MM.1S (cell line): ENCODE results near the gene MPZL1.
"Not testable (repeated sequence)": the region's sequence is repeated elsewhere in the genome, so short reads cannot be mapped to it uniquely, and the experiment has no call there.

ENCODE experiments used
- DNase-seq: peaks from one replicate; pipeline ENCODE4 v3.0.0-alpha.2; 2015
- H2AFZ ChIP-seq: fragments of 300-600 bp; sonication (generic); 2 replicates; pipeline ENCODE4 v1.6.0; 2016; ENCODE audit warnings: antibody characterized with exemption, low read length
- H3F3A ChIP-seq: fragments of 300-600 bp; sonication (generic); 2 replicates; pipeline ENCODE4 v1.6.1; 2016; ENCODE audit warnings: mild to moderate bottlenecking, antibody characterized with exemption, low read length, moderate library complexity, mixed read lengths; ENCODE audit not compliant: insufficient read depth
- H3K27ac ChIP-seq: fragments of 300-600 bp; sonication (generic); 2 replicates; pipeline ENCODE4 v1.5.1; 2016; ENCODE audit warnings: mild to moderate bottlenecking, low read length
- H3K27me3 ChIP-seq: fragments of 300-600 bp; sonication (generic); replicated peaks from 2 replicates; pipeline ENCODE4 v1.6.0; 2016; ENCODE audit warnings: low read length; ENCODE audit not compliant: insufficient read depth
- H3K36me3 ChIP-seq: fragments of 300-600 bp; sonication (generic); replicated peaks from 2 replicates; pipeline ENCODE4 v1.6.1; 2016; ENCODE audit warnings: mild to moderate bottlenecking, low read length, mixed read lengths; ENCODE audit not compliant: insufficient read depth
- H3K4me1 ChIP-seq: fragments of 300-600 bp; sonication (generic); 2 replicates; pipeline ENCODE4 v1.6.1; 2016; ENCODE audit warnings: low read length, mixed read lengths
- H3K4me2 ChIP-seq: fragments of 300-600 bp; sonication (generic); 2 replicates; pipeline ENCODE4 v1.6.0; 2016; ENCODE audit warnings: low read depth, low read length
- H3K4me3 ChIP-seq: fragments of 300-600 bp; sonication (generic); 2 replicates; pipeline ENCODE4 v1.5.1; 2016; ENCODE audit warnings: low read length, mixed read lengths
- H3K79me2 ChIP-seq: fragments of 300-600 bp; sonication (generic); 2 replicates; pipeline ENCODE4 v1.6.1; 2016; ENCODE audit warnings: mixed run types, low read length, mixed read lengths
- H3K9ac ChIP-seq: fragments of 300-600 bp; sonication (generic); 2 replicates; pipeline ENCODE4 v1.6.1; 2016; ENCODE audit warnings: low read length, mixed read lengths
- H3K9me2 ChIP-seq: fragments of 300-600 bp; sonication (generic); replicated peaks from 2 replicates; pipeline ENCODE4 v1.6.1; 2016; ENCODE audit warnings: mild to moderate bottlenecking, low read length, mixed read lengths; ENCODE audit not compliant: insufficient read depth
- H3K9me3 ChIP-seq: fragments of 300-600 bp; sonication (generic); replicated peaks from 2 replicates; pipeline ENCODE4 v1.6.1; 2016; ENCODE audit warnings: mild to moderate bottlenecking, low read length, mixed read lengths; ENCODE audit not compliant: insufficient read depth
- H4K20me1 ChIP-seq: fragments of 300-600 bp; sonication (generic); 2 replicates; pipeline ENCODE4 v1.6.1; 2016; ENCODE audit warnings: mild to moderate bottlenecking, low read length, moderate library complexity, mixed read lengths; ENCODE audit not compliant: insufficient read depth
- EZH2 ChIP-seq: fragments of 300-600 bp; sonication (generic); optimal IDR thresholded peaks from 2 replicates; pipeline ENCODE3; 2017; ENCODE audit warnings: low read depth, mild to moderate bottlenecking, antibody characterized with exemption, low read length, mixed read lengths
- EZH2phosphoT487 ChIP-seq: fragments of 300-600 bp; sonication (generic); IDR thresholded peaks from 2 replicates; pipeline ENCODE4 v1.6.1; 2018; ENCODE audit warnings: antibody characterized with exemption, low read length
- TF ChIP-seq, protein P1 (sequence below): fragments of 300-600 bp; sonication (generic); IDR thresholded peaks from 2 replicates; pipeline ENCODE4 v1.5.1; 2016; ENCODE audit warnings: antibody characterized with exemption, low read length, mixed read lengths

Gene MPZL1

GRCh38 chr1:167739752-167740151 is 18.0 kb downstream of the MPZL1 start:
- Histone ChIP-seq H3K79me2 (peaks cover 4% of the 10 kb centered on the region; the same call in 1 of the 2 replicates), H4K20me1 (no peaks in the 10 kb centered on the region), H3K9me3 (no peaks in the 10 kb centered on the region), H2AFZ (no peak overlapping the region), H3K27me3 (no peaks in the 10 kb centered on the region), H3K9ac (no peak overlapping the region), H3K4me1 (no peaks in the 10 kb centered on the region), H3K27ac (no peak overlapping the region), H3F3A (no peaks in the 10 kb centered on the region), H3K4me2 (no peak overlapping the region), H3K9me2 (no peaks in the 10 kb centered on the region), H3K4me3 (no peak overlapping the region), H3K36me3 (no peaks in the 10 kb centered on the region)
- DNase-seq = no peak
- TF ChIP-seq, protein P1, sequence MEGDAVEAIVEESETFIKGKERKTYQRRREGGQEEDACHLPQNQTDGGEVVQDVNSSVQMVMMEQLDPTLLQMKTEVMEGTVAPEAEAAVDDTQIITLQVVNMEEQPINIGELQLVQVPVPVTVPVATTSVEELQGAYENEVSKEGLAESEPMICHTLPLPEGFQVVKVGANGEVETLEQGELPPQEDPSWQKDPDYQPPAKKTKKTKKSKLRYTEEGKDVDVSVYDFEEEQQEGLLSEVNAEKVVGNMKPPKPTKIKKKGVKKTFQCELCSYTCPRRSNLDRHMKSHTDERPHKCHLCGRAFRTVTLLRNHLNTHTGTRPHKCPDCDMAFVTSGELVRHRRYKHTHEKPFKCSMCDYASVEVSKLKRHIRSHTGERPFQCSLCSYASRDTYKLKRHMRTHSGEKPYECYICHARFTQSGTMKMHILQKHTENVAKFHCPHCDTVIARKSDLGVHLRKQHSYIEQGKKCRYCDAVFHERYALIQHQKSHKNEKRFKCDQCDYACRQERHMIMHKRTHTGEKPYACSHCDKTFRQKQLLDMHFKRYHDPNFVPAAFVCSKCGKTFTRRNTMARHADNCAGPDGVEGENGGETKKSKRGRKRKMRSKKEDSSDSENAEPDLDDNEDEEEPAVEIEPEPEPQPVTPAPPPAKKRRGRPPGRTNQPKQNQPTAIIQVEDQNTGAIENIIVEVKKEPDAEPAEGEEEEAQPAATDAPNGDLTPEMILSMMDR = no peak
- TF ChIP-seq EZH2phosphoT487 (no peak), EZH2 (no peak)

GRCh38 chr1:167741103-167741502 is 19.3 kb downstream of the MPZL1 start:
- H3K27me3 ChIP-seq, H3K4me1 ChIP-seq, H4K20me1 ChIP-seq, H3K36me3 ChIP-seq, H3F3A ChIP-seq, H3K9me3 ChIP-seq, H3K27ac ChIP-seq, H2AFZ ChIP-seq, DNase-seq, H3K4me2 ChIP-seq, H3K79me2 ChIP-seq, H3K9me2 ChIP-seq, H3K9ac ChIP-seq, H3K4me3 ChIP-seq: not testable (repeated sequence)

DNA sequence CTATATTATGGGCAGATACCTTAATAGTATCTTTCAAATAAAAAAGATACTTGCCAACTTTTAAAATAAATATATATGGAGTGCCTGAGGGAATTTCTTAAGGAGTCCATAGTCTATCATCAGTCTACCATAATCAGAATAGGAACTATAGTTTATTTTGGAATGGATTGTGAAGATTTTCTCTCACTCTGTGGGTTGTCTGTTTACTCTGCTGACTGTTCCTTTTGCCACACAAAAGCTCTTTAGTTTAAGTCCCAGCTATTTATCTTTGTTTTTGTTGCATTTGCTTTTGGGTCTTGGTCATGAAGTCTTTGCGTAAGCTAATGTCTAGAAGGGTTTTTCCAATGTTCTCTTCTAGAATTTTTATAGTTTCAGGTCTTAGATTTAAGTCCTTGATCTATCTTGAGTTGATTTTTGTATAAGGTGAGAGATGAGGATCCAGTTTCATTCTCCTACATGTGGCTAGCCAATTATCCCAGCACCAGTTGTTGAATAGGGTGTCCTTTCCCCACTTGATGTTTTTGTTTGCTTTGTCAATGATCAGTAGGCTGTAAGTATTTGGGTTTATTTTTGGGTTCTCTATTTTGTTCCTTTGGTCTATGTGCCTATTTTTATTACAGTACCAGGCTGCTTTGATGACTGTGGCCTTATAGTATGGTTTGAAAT is 20.7 kb downstream of the MPZL1 start:
- H3F3A ChIP-seq, H3K79me2 ChIP-seq, H3K4me2 ChIP-seq, H3K4me1 ChIP-seq, H3K9me3 ChIP-seq, H3K9ac ChIP-seq, H2AFZ ChIP-seq, H4K20me1 ChIP-seq, H3K4me3 ChIP-seq, H3K27ac ChIP-seq, H3K36me3 ChIP-seq, DNase-seq, H3K27me3 ChIP-seq, H3K9me2 ChIP-seq: not testable (repeated sequence)

DNA sequence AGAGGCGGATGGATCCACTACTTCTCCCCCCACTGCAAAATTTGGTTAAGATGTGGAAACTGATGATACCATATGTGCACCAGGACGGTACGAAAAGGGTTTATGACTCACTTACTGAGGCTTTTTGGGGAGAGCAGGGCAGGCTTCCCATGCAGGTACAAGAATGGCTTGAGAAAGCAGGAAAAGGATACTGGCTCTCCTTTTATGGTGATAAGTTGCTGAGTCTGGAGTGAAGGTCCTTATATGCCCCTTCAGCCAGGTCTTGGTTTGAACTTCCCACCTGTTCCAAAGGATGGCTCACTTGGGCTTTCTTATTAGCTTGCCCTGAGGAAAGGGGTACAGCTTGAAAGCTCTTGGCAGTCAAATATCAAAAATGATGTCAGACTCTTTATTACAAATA is 23.1 kb downstream of the MPZL1 start:
- H3K9me2 ChIP-seq = no peaks in the 10 kb centered on the region
- H3K36me3 ChIP-seq = no peaks in the 10 kb centered on the region
- TF ChIP-seq EZH2 (no peak), EZH2phosphoT487 (no peak)
- TF ChIP-seq, protein P1 = no peak
- H3K79me2 ChIP-seq = peaks cover 4% of the 10 kb centered on the region; the same call in 1 of the 2 replicates
- no peak for DNase-seq
- H3K9me3 ChIP-seq = no peaks in the 10 kb centered on the region
- H2AFZ ChIP-seq = no peak overlapping the region
- H3F3A ChIP-seq = no peaks in the 10 kb centered on the region
- no peaks in the 10 kb centered on the region for H3K27me3 ChIP-seq
- H3K4me3 ChIP-seq = no peak overlapping the region
- H3K4me2 ChIP-seq = no peak overlapping the region
- no peaks in the 10 kb centered on the region for H3K4me1 ChIP-seq
- H3K27ac ChIP-seq = no peak overlapping the region
- H4K20me1 ChIP-seq = no peaks in the 10 kb centered on the region
- no peak overlapping the region for H3K9ac ChIP-seq
